Measurements from ENCODE around the gene MIA2.
"Not testable (repeated sequence)": the region's sequence is repeated elsewhere in the genome, so short reads cannot be mapped to it uniquely, and the experiment has no call there.

The MIA2 gene

GRCh38 chr14:39342768-39343167 is 109.1 kb downstream of the MIA2 start:
- no peaks in the 10 kb centered on the region for H3K4me1 ChIP-seq (ENCODE audit: insufficient read depth, low read length)
- no peaks in the 10 kb centered on the region for H3K27me3 ChIP-seq (ENCODE audit: insufficient read depth, low read length)
- H3K9me3 ChIP-seq (ENCODE audit: low read length): no peaks in the 10 kb centered on the region

GRCh38 chr14:39343614-39344013 is 109.9 kb downstream of the MIA2 start:
- no peak overlapping the region for H3K4me3 ChIP-seq (ENCODE audit: low read length)
- no peak overlapping the region for H2AFZ ChIP-seq (ENCODE audit: low read depth, low read length)

More at GRCh38 chr14:39342768-39343167, 109.1 kb downstream of the MIA2 start:
- Histone ChIP-seq H3K36me3 (ENCODE audit: insufficient read depth, low read length) (no peaks in the 10 kb centered on the region), H2AFZ (ENCODE audit: low read depth, low read length) (no peak overlapping the region), H3K4me3 (ENCODE audit: low read length) (no peak overlapping the region)

GRCh38 chr14:39350866-39351265 is 117.2 kb downstream of the MIA2 start:
- Histone ChIP-seq H3K27me3 (ENCODE audit: insufficient read depth, low read length) (no peaks in the 10 kb centered on the region), H3K36me3 (ENCODE audit: insufficient read depth, low read length) (no peaks in the 10 kb centered on the region), H2AFZ (ENCODE audit: low read depth, low read length) (no peak overlapping the region), H3K4me3 (ENCODE audit: low read length) (no peak overlapping the region), H3K4me1 (ENCODE audit: insufficient read depth, low read length) (no peaks in the 10 kb centered on the region), H3K9me3 (ENCODE audit: low read length) (no peaks in the 10 kb centered on the region)

More at GRCh38 chr14:39343614-39344013, 109.9 kb downstream of the MIA2 start:
- Histone ChIP-seq H3K27me3 (ENCODE audit: insufficient read depth, low read length) (no peaks in the 10 kb centered on the region), H3K4me1 (ENCODE audit: insufficient read depth, low read length) (no peaks in the 10 kb centered on the region), H3K36me3 (ENCODE audit: insufficient read depth, low read length) (no peaks in the 10 kb centered on the region), H3K9me3 (ENCODE audit: low read length) (no peaks in the 10 kb centered on the region)

- H3K9me3 ChIP-seq (ENCODE audit: low read length): no peaks in the 10 kb centered on the region
- H3K4me1 ChIP-seq (ENCODE audit: insufficient read depth, low read length): no peaks in the 10 kb centered on the region
- H3K36me3 ChIP-seq (ENCODE audit: insufficient read depth, low read length): no peaks in the 10 kb centered on the region
- no peaks in the 10 kb centered on the region for H3K27me3 ChIP-seq (ENCODE audit: insufficient read depth, low read length)
- no peak overlapping the region for H3K4me3 ChIP-seq (ENCODE audit: low read length)
- no peak overlapping the region for H2AFZ ChIP-seq (ENCODE audit: low read depth, low read length)
Observed at GRCh38 chr14:39351708-39352107, 118.0 kb downstream of the MIA2 start.

GRCh38 chr14:39359069-39359468 is 125.4 kb downstream of the MIA2 start:
- not testable (repeated sequence) for H3K4me1 ChIP-seq (ENCODE audit: insufficient read depth, low read length); H3K27me3 ChIP-seq (ENCODE audit: insufficient read depth, low read length); H3K4me3 ChIP-seq (ENCODE audit: low read length); H3K36me3 ChIP-seq (ENCODE audit: insufficient read depth, low read length); H2AFZ ChIP-seq (ENCODE audit: low read depth, low read length); H3K9me3 ChIP-seq (ENCODE audit: low read length)

GRCh38 chr14:39360316-39360715 is 126.6 kb downstream of the MIA2 start:
- no peaks in the 10 kb centered on the region for H3K4me1 ChIP-seq (ENCODE audit: insufficient read depth, low read length)
- no peak overlapping the region for H2AFZ ChIP-seq (ENCODE audit: low read depth, low read length)
- H3K36me3 ChIP-seq (ENCODE audit: insufficient read depth, low read length): no peaks in the 10 kb centered on the region
- H3K4me3 ChIP-seq (ENCODE audit: low read length): no peak overlapping the region
- no peaks in the 10 kb centered on the region for H3K27me3 ChIP-seq (ENCODE audit: insufficient read depth, low read length)
- no peaks in the 10 kb centered on the region for H3K9me3 ChIP-seq (ENCODE audit: low read length)

- not testable (repeated sequence) for H3K9me3 ChIP-seq (ENCODE audit: low read length); H2AFZ ChIP-seq (ENCODE audit: low read depth, low read length); H3K4me3 ChIP-seq (ENCODE audit: low read length); H3K36me3 ChIP-seq (ENCODE audit: insufficient read depth, low read length); H3K27me3 ChIP-seq (ENCODE audit: insufficient read depth, low read length); H3K4me1 ChIP-seq (ENCODE audit: insufficient read depth, low read length)
Observed at GRCh38 chr14:39361556-39361955, 127.8 kb downstream of the MIA2 start.

GRCh38 chr14:39364509-39364908 is 130.8 kb downstream of the MIA2 start:
- H3K4me3 ChIP-seq (ENCODE audit: low read length): no peak overlapping the region
- peaks cover 11% of the 10 kb centered on the region for H3K4me1 ChIP-seq (ENCODE audit: insufficient read depth, low read length)
- H3K9me3 ChIP-seq (ENCODE audit: low read length): no peaks in the 10 kb centered on the region
- H3K27me3 ChIP-seq (ENCODE audit: insufficient read depth, low read length): no peaks in the 10 kb centered on the region
- no peaks in the 10 kb centered on the region for H3K36me3 ChIP-seq (ENCODE audit: insufficient read depth, low read length)
- no peak overlapping the region for H2AFZ ChIP-seq (ENCODE audit: low read depth, low read length)

- Histone ChIP-seq H3K36me3 (ENCODE audit: insufficient read depth, low read length) (no peaks in the 10 kb centered on the region), H3K4me3 (ENCODE audit: low read length) (no peak overlapping the region), H3K9me3 (ENCODE audit: low read length) (no peaks in the 10 kb centered on the region), H3K4me1 (ENCODE audit: insufficient read depth, low read length) (peaks cover 13% of the 10 kb centered on the region), H2AFZ (ENCODE audit: low read depth, low read length) (no peak overlapping the region), H3K27me3 (ENCODE audit: insufficient read depth, low read length) (no peaks in the 10 kb centered on the region)
Observed at GRCh38 chr14:39365354-39365753, 131.6 kb downstream of the MIA2 start.

- no peak overlapping the region for H2AFZ ChIP-seq (ENCODE audit: low read depth, low read length)
Observed at GRCh38 chr14:39366460-39367386, 133.0 kb downstream of the MIA2 start.

GRCh38 chr14:39367387-39367751 is 133.7 kb downstream of the MIA2 start:
- no peaks in the 10 kb centered on the region for H3K9me3 ChIP-seq (ENCODE audit: low read length)
- no peaks in the 10 kb centered on the region for H3K36me3 ChIP-seq (ENCODE audit: insufficient read depth, low read length)
- no peak overlapping the region for H2AFZ ChIP-seq (ENCODE audit: low read depth, low read length)
- H3K4me1 ChIP-seq (ENCODE audit: insufficient read depth, low read length): peaks cover 13% of the 10 kb centered on the region
- no peak overlapping the region for H3K4me3 ChIP-seq (ENCODE audit: low read length)
- H3K27me3 ChIP-seq (ENCODE audit: insufficient read depth, low read length): no peaks in the 10 kb centered on the region

More at GRCh38 chr14:39366460-39367386, 133.0 kb downstream of the MIA2 start:
- Histone ChIP-seq H3K36me3 (ENCODE audit: insufficient read depth, low read length) (no peaks in the 10 kb centered on the region), H3K9me3 (ENCODE audit: low read length) (no peaks in the 10 kb centered on the region), H3K27me3 (ENCODE audit: insufficient read depth, low read length) (no peaks in the 10 kb centered on the region), H3K4me3 (ENCODE audit: low read length) (no peak overlapping the region), H3K4me1 (ENCODE audit: insufficient read depth, low read length) (peaks cover 13% of the 10 kb centered on the region)

GRCh38 chr14:39368261-39368959 is 134.7 kb downstream of the MIA2 start:
- no peak overlapping the region for H2AFZ ChIP-seq (ENCODE audit: low read depth, low read length)
- H3K4me1 ChIP-seq (ENCODE audit: insufficient read depth, low read length): peaks cover 13% of the 10 kb centered on the region
- H3K36me3 ChIP-seq (ENCODE audit: insufficient read depth, low read length): no peaks in the 10 kb centered on the region
- no peaks in the 10 kb centered on the region for H3K9me3 ChIP-seq (ENCODE audit: low read length)
- H3K4me3 ChIP-seq (ENCODE audit: low read length): no peak overlapping the region
- H3K27me3 ChIP-seq (ENCODE audit: insufficient read depth, low read length): no peaks in the 10 kb centered on the region

GRCh38 chr14:39369029-39369428 is 135.3 kb downstream of the MIA2 start:
- no peaks in the 10 kb centered on the region for H3K27me3 ChIP-seq (ENCODE audit: insufficient read depth, low read length)
- no peaks in the 10 kb centered on the region for H3K9me3 ChIP-seq (ENCODE audit: low read length)
- no peaks in the 10 kb centered on the region for H3K36me3 ChIP-seq (ENCODE audit: insufficient read depth, low read length)
- no peak overlapping the region for H3K4me3 ChIP-seq (ENCODE audit: low read length)
- H3K4me1 ChIP-seq (ENCODE audit: insufficient read depth, low read length): peaks cover 13% of the 10 kb centered on the region
- no peak overlapping the region for H2AFZ ChIP-seq (ENCODE audit: low read depth, low read length)

All from neuron (in vitro differentiated cells).